GM10248 (cell line): Measurements from ENCODE around the gene ZNF557.
A peak's percentile ranks its signal among the peaks of the same experiment; 100 is the strongest.
"Not testable (repeated sequence)": the region's sequence is repeated elsewhere in the genome, so short reads cannot be mapped to it uniquely, and the experiment has no call there.

Experiments used
- CTCF ChIA-PET: fragments of 300-600 bp; sonication (Branson Sonifier 250); formaldehyde crosslinking; extraction: SDS; loops from one replicate; lab custom pipeline; 2021; ENCODE audit warnings: antibody characterized with exemption; lab: Yijun Ruan, JAX
- POLR2A ChIA-PET: fragments of 350-650 bp; sonication (Branson Sonifier 250); formaldehyde crosslinking; extraction: SDS; loops from one replicate; lab custom pipeline; 2020; ENCODE audit warnings: antibody characterized with exemption; lab: Yijun Ruan, JAX
- DNase-seq: peaks from one replicate; pipeline ENCODE4 v3.0.0; 2012; ENCODE audit errors: extremely low spot score
- TF ChIP-seq, protein P1 (sequence below): IDR thresholded peaks from 2 replicates; pipeline ENCODE4 v1.5.1; 2012; ENCODE audit warnings: mild to moderate bottlenecking, low read depth; ENCODE audit errors: extremely low read depth, missing control alignments, control extremely low read depth

ZNF557 gene

DNA sequence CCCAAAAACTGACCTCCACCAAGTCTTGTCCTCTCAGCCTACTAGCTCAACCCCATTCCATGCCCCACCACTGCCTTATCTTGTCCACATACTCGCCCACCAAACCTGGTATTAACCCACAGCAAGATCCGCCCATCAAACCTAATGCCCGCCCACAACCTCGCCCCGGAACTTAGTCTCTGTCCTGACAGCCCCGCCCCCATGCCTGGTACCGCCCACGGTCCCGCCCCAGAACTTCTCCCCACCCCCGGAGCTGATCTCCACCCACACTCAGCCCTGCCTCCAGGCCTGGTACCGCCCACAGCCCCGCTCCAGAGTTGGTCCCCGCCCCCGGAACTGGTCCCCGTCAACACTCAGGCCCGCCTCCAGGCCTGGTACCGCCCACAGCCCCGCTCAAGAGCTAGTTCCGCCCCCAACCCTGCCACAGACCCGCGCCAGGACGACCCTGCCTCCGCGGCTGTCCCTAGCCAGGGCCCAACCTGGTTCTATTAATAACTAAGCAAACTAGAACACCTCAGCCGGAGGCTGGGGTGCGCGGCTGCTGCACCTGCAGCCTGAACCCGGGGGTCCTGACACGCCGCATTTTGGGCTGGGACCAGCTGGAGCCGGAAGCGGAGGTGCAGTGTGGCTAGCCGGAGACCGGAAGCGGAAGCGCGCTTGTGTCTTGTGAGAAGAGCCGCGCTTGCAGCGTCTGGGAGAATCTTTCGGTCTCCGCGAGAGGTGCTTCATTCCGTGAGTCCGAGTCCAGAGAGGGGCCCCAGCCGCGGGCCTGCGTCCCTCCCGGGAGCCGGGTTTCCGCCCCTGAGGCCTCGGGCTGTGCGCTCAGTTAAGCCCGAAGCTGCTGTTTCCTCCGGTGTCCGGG is at the start of gene ZNF557:
ZNF557 (plus strand) TSS at position 662 of the 862 bp plus-strand sequence. CDS start 5,372 bp downstream, outside the sequence.
- DNase-seq, result peak; percentile 98
- ChIA-PET CTCF (interaction anchor here (0.8 to 1.7 kb wide), 3 partner anchors 12 to 835 kb away, joined by 3 to 4 read pairs (median 4); partner anchors contain the start of gene MAP2K7), POLR2A (interaction anchor here (0.6 to 1.0 kb wide), 8 partner anchors 30 to 1321 kb away, joined by 3 to 7 read pairs (median 6); partner anchors contain the start of genes RAB11B and TNFSF9)
- TF ChIP-seq, protein P1, sequence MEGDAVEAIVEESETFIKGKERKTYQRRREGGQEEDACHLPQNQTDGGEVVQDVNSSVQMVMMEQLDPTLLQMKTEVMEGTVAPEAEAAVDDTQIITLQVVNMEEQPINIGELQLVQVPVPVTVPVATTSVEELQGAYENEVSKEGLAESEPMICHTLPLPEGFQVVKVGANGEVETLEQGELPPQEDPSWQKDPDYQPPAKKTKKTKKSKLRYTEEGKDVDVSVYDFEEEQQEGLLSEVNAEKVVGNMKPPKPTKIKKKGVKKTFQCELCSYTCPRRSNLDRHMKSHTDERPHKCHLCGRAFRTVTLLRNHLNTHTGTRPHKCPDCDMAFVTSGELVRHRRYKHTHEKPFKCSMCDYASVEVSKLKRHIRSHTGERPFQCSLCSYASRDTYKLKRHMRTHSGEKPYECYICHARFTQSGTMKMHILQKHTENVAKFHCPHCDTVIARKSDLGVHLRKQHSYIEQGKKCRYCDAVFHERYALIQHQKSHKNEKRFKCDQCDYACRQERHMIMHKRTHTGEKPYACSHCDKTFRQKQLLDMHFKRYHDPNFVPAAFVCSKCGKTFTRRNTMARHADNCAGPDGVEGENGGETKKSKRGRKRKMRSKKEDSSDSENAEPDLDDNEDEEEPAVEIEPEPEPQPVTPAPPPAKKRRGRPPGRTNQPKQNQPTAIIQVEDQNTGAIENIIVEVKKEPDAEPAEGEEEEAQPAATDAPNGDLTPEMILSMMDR, result no peak

DNA sequence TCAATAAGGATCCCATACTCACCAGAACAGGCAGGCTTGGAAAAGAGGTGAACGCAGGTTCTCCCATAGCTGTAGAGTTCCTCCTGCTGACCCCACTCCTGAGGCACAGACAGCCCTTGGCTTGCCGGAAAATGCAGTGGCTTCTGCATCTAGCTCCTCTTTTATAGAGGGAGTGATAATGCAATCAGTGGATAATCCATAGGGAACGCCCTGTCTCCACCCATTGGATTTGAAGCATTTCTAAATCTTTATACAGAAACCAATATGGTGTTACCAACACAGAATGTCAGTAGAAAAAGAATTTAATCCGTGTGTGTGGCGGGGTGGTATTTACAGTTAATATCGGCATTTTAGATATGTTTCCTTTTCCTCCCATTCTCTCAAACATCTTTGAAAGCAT is 48.2 kb upstream of the ZNF557 start, which contains the start of gene MBD3L2B:
MBD3L2B (minus strand) TSS at position 101 of the 400 bp plus-strand sequence; CDS start at position 67, 34 bp downstream.
- CTCF ChIA-PET, DNase-seq, POLR2A ChIA-PET: not testable (repeated sequence)

DNA sequence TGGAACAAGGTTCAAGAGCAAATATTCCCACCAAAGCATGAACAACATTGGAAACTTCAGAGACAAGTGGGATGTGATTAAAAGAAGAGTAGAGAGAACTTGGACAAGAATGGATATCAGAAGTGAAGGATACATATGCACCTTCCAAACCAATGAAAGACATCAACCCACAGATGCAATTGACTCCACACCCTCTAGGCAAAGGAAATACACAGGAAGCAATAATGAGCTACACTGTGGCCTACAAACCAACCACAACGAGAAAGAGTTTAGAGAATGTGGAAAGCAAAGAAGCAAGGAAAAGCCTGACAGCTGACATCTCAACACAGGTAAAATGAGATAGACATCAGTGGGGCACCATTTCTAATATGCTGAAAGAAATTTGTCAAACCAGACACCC is 40.7 kb upstream of the ZNF557 start:
- CTCF ChIA-PET, DNase-seq, POLR2A ChIA-PET: not testable (repeated sequence)

DNA sequence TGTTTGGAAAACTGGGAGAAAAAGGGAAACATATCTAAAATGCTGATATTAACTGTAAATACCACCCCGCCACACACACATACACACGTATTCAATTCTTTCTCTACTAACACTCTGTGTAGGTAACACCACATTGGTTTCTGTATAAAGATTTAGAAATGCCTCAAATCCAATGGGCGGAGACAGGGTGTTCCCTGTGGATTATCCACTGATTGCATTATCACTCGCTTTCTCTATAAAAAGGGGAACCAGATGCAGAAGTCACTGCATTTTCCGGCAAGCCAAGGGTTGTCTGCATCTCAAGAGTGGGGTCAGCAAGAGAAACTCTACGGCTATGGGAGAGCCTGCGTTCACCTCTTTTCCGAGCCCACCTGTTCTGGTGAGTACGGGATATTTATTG is 39.2 kb upstream of the ZNF557 start, which contains the start of gene MBD3L5:
MBD3L5 (plus strand) TSS at position 301 of the 400 bp plus-strand sequence; CDS start at position 335, 34 bp downstream.
- DNase-seq, POLR2A ChIA-PET, CTCF ChIA-PET: not testable (repeated sequence)

DNA sequence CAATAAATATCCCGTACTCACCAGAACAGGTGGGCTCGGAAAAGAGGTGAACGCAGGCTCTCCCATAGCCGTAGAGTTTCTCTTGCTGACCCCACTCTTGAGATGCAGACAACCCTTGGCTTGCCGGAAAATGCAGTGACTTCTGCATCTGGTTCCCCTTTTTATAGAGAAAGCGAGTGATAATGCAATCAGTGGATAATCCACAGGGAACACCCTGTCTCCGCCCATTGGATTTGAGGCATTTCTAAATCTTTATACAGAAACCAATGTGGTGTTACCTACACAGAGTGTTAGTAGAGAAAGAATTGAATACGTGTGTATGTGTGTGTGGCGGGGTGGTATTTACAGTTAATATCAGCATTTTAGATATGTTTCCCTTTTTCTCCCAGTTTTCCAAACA is 29.4 kb upstream of the ZNF557 start, which contains the start of gene MBD3L4:
MBD3L4 (minus strand) TSS at position 101 of the 400 bp plus-strand sequence; CDS start at position 66, 35 bp downstream.
- DNase-seq, POLR2A ChIA-PET: not testable (repeated sequence)

DNA sequence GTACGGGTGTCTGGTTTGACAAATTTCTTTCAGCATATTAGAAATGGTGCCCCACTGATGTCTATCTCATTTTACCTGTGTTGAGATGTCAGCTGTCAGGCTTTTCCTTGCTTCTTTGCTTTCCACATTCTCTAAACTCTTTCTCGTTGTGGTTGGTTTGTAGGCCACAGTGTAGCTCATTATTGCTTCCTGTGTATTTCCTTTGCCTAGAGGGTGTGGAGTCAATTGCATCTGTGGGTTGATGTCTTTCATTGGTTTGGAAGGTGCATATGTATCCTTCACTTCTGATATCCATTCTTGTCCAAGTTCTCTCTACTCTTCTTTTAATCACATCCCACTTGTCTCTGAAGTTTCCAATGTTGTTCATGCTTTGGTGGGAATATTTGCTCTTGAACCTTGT is 27.9 kb upstream of the ZNF557 start:
- DNase-seq, CTCF ChIA-PET, POLR2A ChIA-PET: not testable (repeated sequence)

More for the DNA sequence above, 29.4 kb upstream of the ZNF557 start, which contains the start of gene MBD3L4:
- CTCF ChIA-PET, result not testable (repeated sequence)

DNA sequence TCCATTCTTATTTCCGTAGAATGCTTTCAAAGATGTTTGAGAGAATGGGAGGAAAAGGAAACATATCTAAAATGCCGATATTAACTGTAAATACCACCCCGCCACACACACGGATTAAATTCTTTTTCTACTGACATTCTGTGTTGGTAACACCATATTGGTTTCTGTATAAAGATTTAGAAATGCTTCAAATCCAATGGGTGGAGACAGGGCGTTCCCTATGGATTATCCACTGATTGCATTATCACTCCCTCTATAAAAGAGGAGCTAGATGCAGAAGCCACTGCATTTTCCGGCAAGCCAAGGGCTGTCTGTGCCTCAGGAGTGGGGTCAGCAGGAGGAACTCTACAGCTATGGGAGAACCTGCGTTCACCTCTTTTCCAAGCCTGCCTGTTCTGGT is 20.5 kb upstream of the ZNF557 start, which contains the start of gene MBD3L2:
MBD3L2 (plus strand) TSS at position 301 of the 400 bp plus-strand sequence; CDS start at position 354, 53 bp downstream.
- DNase-seq, CTCF ChIA-PET, POLR2A ChIA-PET: not testable (repeated sequence)

DNA sequence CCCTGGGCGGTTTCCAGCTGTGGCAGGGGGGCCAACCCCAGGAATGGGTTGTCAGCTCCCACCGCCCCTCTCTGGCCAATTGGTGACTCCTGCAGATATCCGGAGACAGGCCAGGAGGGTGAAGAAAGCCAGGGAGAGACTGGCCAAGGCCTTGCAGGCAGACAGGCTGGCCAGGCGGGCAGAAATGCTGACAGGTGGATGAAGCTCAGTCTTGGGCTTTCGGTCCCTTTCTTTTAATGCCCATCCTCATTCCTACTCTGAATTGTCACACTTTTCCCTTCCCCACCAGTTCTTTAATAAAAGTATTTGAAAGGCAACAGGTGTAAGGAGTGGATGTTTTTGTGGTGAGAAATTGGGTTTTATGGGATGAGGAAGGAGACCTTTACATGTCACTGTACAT is 18.1 kb upstream of the ZNF557 start:
- CTCF ChIA-PET, POLR2A ChIA-PET: not testable (repeated sequence)

DNA sequence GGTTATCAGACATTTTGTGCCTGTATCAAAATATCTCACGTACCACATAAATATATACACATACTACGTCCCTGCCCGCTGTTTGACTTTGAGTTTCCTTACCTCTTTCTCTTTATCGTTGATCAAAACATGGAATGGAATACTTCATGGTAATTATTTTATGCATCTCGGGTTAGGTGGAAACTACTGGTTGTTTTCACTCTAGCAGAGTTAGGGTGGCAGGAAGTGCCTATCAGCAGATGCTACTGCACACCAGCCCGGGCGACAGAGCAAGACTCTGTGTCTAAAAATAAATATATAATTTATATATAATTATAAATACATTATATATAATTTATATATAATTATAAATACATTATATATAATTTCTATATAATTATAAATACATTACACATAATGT is 16.6 kb upstream of the ZNF557 start:
- POLR2A ChIA-PET, CTCF ChIA-PET, DNase-seq: not testable (repeated sequence)

More for the DNA sequence above, 18.1 kb upstream of the ZNF557 start:
- not testable (repeated sequence) for DNase-seq

DNA sequence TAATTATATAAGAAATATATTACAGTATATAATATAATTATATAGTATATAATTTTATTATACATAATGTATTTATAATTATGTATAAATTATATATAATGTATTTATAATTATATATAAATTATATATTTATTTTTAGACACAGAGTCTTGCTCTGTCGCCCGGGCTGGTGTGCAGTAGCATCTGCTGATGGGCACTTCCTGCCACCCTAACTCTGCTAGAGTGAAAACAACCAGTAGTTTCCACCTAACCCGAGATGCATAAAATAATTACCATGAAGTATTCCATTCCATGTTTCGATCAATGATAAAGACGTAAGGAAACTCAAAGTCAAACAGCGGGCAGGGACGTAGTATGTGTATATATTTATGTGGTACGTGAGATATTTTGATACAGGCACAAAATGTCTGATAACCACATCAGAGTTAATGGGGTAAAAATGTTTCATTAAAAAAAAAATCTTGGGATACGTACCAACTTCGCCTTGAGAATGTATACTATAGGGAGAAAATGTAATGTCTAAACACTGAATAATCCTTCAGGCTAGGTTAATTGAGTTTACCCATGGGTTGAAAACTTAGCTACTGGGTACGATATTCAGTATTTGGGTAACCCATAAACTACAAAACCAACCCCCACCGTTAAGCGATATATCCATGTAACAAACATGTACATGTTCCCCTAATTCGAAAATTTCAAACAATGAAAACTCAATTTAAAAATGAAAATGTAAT is 14.7 kb upstream of the ZNF557 start:
- DNase-seq, CTCF ChIA-PET, POLR2A ChIA-PET: not testable (repeated sequence)

DNA sequence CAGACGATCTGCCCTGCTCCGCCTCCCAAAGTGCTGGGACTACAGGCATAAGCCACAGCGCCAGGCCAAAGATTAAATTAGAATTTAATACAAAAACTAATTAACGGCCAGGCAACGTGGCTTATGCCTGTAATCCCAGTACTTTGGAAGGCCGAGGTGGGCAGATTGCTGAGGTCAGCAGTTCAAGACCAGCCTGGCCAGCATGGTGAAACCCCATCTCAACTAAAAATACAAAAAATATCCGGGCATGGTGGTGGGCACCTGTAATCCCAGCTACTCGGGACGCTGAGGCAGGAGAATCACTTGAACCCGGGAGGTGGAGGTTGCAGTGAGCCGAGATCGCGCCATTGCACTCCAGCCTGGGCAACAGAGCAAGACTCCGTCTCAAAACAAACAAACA is 13.8 kb upstream of the ZNF557 start:
- CTCF ChIA-PET, result not testable (repeated sequence)

DNA sequence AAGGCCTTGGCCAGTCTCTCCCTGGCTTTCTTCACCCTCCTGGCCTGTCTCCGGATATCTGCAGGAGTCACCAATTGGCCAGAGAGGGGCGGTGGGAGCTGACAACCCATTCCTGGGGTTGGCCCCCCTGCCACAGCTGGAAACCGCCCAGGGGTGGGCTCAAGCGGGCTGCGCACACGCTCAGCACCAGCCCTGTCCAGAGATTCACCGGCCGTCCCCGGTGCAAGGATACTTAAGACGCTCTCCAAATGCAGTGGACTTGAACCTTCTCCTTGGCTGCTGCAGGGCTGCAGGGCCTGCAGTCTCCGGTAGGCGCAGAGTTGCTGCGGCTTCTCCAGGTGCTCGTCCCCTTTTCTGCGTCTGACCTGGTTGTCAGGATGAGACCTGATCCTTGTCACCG is 13.1 kb upstream of the ZNF557 start:
- DNase-seq, POLR2A ChIA-PET, CTCF ChIA-PET: not testable (repeated sequence)

More for the DNA sequence above, 13.8 kb upstream of the ZNF557 start:
- POLR2A ChIA-PET, DNase-seq: not testable (repeated sequence)

DNA sequence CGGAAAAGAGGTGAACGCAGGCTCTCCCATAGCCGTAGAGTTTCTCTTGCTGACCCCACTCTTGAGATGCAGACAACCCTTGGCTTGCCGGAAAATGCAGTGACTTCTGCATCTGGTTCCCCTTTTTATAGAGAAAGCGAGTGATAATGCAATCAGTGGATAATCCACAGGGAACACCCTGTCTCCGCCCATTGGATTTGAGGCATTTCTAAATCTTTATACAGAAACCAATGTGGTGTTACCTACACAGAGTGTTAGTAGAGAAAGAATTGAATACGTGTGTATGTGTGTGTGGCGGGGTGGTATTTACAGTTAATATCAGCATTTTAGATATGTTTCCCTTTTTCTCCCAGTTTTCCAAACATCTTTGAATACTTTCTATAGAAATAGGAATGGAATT is 10.9 kb upstream of the ZNF557 start, which contains the start of gene MBD3L3:
MBD3L3 (minus strand) TSS at position 101 of the 400 bp plus-strand sequence; CDS start at position 30, 71 bp downstream.
- POLR2A ChIA-PET, DNase-seq, CTCF ChIA-PET: not testable (repeated sequence)

DNA sequence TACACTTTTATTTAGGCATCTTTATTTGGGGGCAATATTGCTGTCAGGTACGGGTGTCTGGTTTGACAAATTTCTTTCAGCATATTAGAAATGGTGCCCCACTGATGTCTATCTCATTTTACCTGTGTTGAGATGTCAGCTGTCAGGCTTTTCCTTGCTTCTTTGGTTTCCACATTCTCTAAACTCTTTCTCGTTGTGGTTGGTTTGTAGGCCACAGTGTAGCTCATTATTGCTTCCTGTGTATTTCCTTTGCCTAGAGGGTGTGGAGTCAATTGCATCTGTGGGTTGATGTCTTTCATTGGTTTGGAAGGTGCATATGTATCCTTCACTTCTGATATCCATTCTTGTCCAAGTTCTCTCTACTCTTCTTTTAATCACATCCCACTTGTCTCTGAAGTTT is 9.5 kb upstream of the ZNF557 start:
- POLR2A ChIA-PET, DNase-seq, CTCF ChIA-PET: not testable (repeated sequence)
